Neuronal stem cell (in vitro differentiated cells): ENCODE results near the gene NAMPT.
A peak's percentile ranks its signal among the peaks of the same experiment; 100 is the strongest.
"Not testable (repeated sequence)": the region's sequence is repeated elsewhere in the genome, so short reads cannot be mapped to it uniquely, and the experiment has no call there.

Experiments
- DNase-seq: peaks from one replicate; pipeline ENCODE4 v3.0.0-alpha.2; 2013; ENCODE audit warnings: low spot score
- H2AFZ ChIP-seq: one replicate; pipeline ENCODE4 v1.6.1; 2013; ENCODE audit warnings: mild to moderate bottlenecking, low read length, inconsistent platforms
- H2AK5ac ChIP-seq: 2 replicates; pipeline ENCODE4 v1.6.1; 2013; ENCODE audit warnings: low read depth, mild to moderate bottlenecking, inconsistent platforms, low read length, moderate library complexity, mixed read lengths
- H2BK120ac ChIP-seq: 2 replicates; pipeline ENCODE4 v1.6.1; 2013; ENCODE audit warnings: low read depth, mild to moderate bottlenecking, inconsistent platforms, low read length, moderate library complexity, mixed read lengths
- H2BK12ac ChIP-seq: one replicate; pipeline ENCODE4 v1.6.1; 2013; ENCODE audit warnings: low read length, inconsistent platforms
- H2BK15ac ChIP-seq: 2 replicates; pipeline ENCODE4 v1.6.1; 2013; ENCODE audit warnings: mild to moderate bottlenecking, low read length, inconsistent platforms, mixed read lengths
- H2BK5ac ChIP-seq: one replicate; pipeline ENCODE4 v1.6.1; 2013; ENCODE audit warnings: inconsistent platforms, mild to moderate bottlenecking, low read length, moderate library complexity
- H3K14ac ChIP-seq: one replicate; pipeline ENCODE4 v1.6.1; 2013; ENCODE audit warnings: low read length, inconsistent platforms
- H3K18ac ChIP-seq: 2 replicates; pipeline ENCODE4 v1.6.1; 2013; ENCODE audit warnings: low read length, inconsistent platforms
- H3K23ac ChIP-seq: 2 replicates; pipeline ENCODE4 v1.6.1; 2013; ENCODE audit warnings: low read depth, mild to moderate bottlenecking, mixed read lengths, low read length, inconsistent platforms; ENCODE audit not compliant: poor library complexity
- H3K27ac ChIP-seq: replicated peaks from 3 replicates; pipeline ENCODE4 v1.5.1; 2013; ENCODE audit warnings: low read length, inconsistent platforms
- H3K27me3 ChIP-seq, 3 experiments: 2 replicates each; pipeline ENCODE4 v1.6.1; 2013; ENCODE audit warnings: low read length in 3 of 3, mild to moderate bottlenecking in 2 of 3, inconsistent platforms in 1 of 3, low read depth in 1 of 3, mixed read lengths in 1 of 3, moderate library complexity in 1 of 3; ENCODE audit not compliant: control insufficient read depth in 3 of 3, insufficient read depth in 3 of 3
- H3K36me3 ChIP-seq, 2 donors: replicated peaks in 1 of 2; 2 replicates each; pipeline ENCODE4 v1.6.1; 2013; ENCODE audit warnings: low read length in 2 of 2; ENCODE audit not compliant: control insufficient read depth in 2 of 2, insufficient read depth in 2 of 2
- H3K4ac ChIP-seq: 2 replicates; pipeline ENCODE4 v1.6.1; 2013; ENCODE audit warnings: inconsistent platforms, mild to moderate bottlenecking, low read length, moderate library complexity
- H3K4me1 ChIP-seq, 2 donors: 1 replicate in 1 of 2; 2 replicates in 1 of 2; pipeline ENCODE4 v1.6.1; 2013; ENCODE audit warnings: low read length in 2 of 2, low read depth in 1 of 2; ENCODE audit not compliant: control insufficient read depth in 2 of 2, insufficient read depth in 1 of 2
- H3K4me2 ChIP-seq: one replicate; pipeline ENCODE4 v1.6.1; 2013; ENCODE audit warnings: mild to moderate bottlenecking, low read length, inconsistent platforms; ENCODE audit not compliant: insufficient read depth, poor library complexity, severe bottlenecking
- H3K4me3 ChIP-seq, 2 donors: 2 replicates each; pipeline ENCODE4 v1.5.1; 2013; ENCODE audit warnings: low read length in 2 of 2, mild to moderate bottlenecking in 2 of 2, inconsistent platforms in 1 of 2, moderate library complexity in 1 of 2
- H3K79me1 ChIP-seq: one replicate; pipeline ENCODE4 v1.6.1; 2013; ENCODE audit warnings: low read depth, mild to moderate bottlenecking, inconsistent platforms, low read length, moderate library complexity
- H3K9ac ChIP-seq: one replicate; pipeline ENCODE4 v1.6.1; 2013; ENCODE audit warnings: mild to moderate bottlenecking, low read depth, low read length, inconsistent platforms; ENCODE audit not compliant: poor library complexity
- H3K9me3 ChIP-seq, 2 donors: replicated peaks in 1 of 2; 2 replicates each; pipeline versions ENCODE3 to v1.6.1; 2013; ENCODE audit warnings: low read length in 2 of 2, mild to moderate bottlenecking in 2 of 2, inconsistent platforms in 1 of 2, low read depth in 1 of 2, mixed read lengths in 1 of 2, moderate library complexity in 1 of 2; ENCODE audit not compliant: control insufficient read depth in 2 of 2, insufficient read depth in 1 of 2
- H4K8ac ChIP-seq: one replicate; pipeline ENCODE4 v1.6.1; 2013; ENCODE audit warnings: low read depth, mild to moderate bottlenecking, inconsistent platforms, low read length, moderate library complexity
- H4K91ac ChIP-seq: one replicate; pipeline ENCODE4 v1.6.1; 2013; ENCODE audit warnings: low read length, low read depth, mild to moderate bottlenecking, inconsistent platforms; ENCODE audit not compliant: poor library complexity
- WGBS, 2 donors: extraction: QIAGEN DNeasy Blood & Tissue Kit; methylation state at CpG; one replicate each; pipeline ENCODE4 v1.1.7; 2013; ENCODE audit warnings: missing lambda C conversion rate in 2 of 2, mixed read lengths in 1 of 2; ENCODE audit not compliant: insufficient read length in 2 of 2, insufficient replicate concordance in 1 of 2; ENCODE audit errors: extremely low coverage in 2 of 2; 5-methylcytosine and 5-hydroxymethylcytosine counted together

The NAMPT gene

GRCh38 chr7:106304568-106304967 is 19.8 kb upstream of the NAMPT start:
- no CpG with 5 or more reads among the region's 2 CpGs for WGBS, 2 donors
- DNase-seq, result no peak
- H2BK120ac ChIP-seq, result no peak overlapping the region
- H3K9me3 ChIP-seq, result no peaks in the 10 kb centered on the region
- no peaks in the 10 kb centered on the region for H3K79me1 ChIP-seq
- no peak overlapping the region for H2BK12ac ChIP-seq
- H2BK5ac ChIP-seq, result no peak overlapping the region
- no peak overlapping the region for H3K14ac ChIP-seq
- H3K4me3 ChIP-seq, result no peak overlapping the region
- H3K18ac ChIP-seq, result no peak overlapping the region
- H3K4ac ChIP-seq, result no peak overlapping the region
- peaks cover 0 to 5% (median 0%) of the 10 kb centered on the region in 3 experiments for H3K27me3 ChIP-seq
- H2BK15ac ChIP-seq, result no peak overlapping the region
- no peak overlapping the region for H4K91ac ChIP-seq
- H3K36me3 ChIP-seq, result no peaks in the 10 kb centered on the region
- no peak overlapping the region for H3K9ac ChIP-seq
- H3K23ac ChIP-seq, result no peak overlapping the region
- H3K4me1 ChIP-seq, result peaks cover 0 to 2% of the 10 kb centered on the region in 2 donors
- H4K8ac ChIP-seq, result no peak overlapping the region
- H3K4me2 ChIP-seq, result no peak overlapping the region
- no peak overlapping the region for H3K27ac ChIP-seq
- peak overlapping the region; percentile 45 for H2AFZ ChIP-seq
- H2AK5ac ChIP-seq, result no peak overlapping the region

GRCh38 chr7:106298631-106299030 is 13.8 kb upstream of the NAMPT start:
- H2BK5ac ChIP-seq, H2BK12ac ChIP-seq, H3K36me3 ChIP-seq, DNase-seq, H4K8ac ChIP-seq, H2BK120ac ChIP-seq, H3K27me3 ChIP-seq, H3K4ac ChIP-seq, H3K9me3 ChIP-seq, H3K4me1 ChIP-seq, H3K4me3 ChIP-seq, H3K9ac ChIP-seq, H3K18ac ChIP-seq, H2BK15ac ChIP-seq, H3K23ac ChIP-seq, H3K4me2 ChIP-seq, H3K14ac ChIP-seq, H2AK5ac ChIP-seq, H2AFZ ChIP-seq, H3K79me1 ChIP-seq, H3K27ac ChIP-seq, H4K91ac ChIP-seq: not testable (repeated sequence)
- WGBS, 2 donors, result no CpG with 5 or more reads among the region's 4 CpGs

GRCh38 chr7:106298155-106298554 is 13.4 kb upstream of the NAMPT start:
- not testable (repeated sequence) for H3K18ac ChIP-seq, H2BK12ac ChIP-seq, H4K8ac ChIP-seq, H3K4ac ChIP-seq, H2AFZ ChIP-seq, H4K91ac ChIP-seq, H3K9ac ChIP-seq, H2AK5ac ChIP-seq, H2BK5ac ChIP-seq, H3K4me3 ChIP-seq, H2BK120ac ChIP-seq, H2BK15ac ChIP-seq, H3K36me3 ChIP-seq, H3K4me2 ChIP-seq, H3K14ac ChIP-seq, H3K9me3 ChIP-seq, H3K79me1 ChIP-seq, H3K4me1 ChIP-seq, H3K27me3 ChIP-seq, H3K23ac ChIP-seq, DNase-seq, H3K27ac ChIP-seq
- WGBS, 2 donors, result no CpG with 5 or more reads among the region's 4 CpGs

GRCh38 chr7:106294334-106294733 is 9.6 kb upstream of the NAMPT start:
- Histone ChIP-seq H4K8ac (no peak overlapping the region), H2BK12ac (no peak overlapping the region), H3K4ac (no peak overlapping the region), H3K79me1 (no peaks in the 10 kb centered on the region), H3K4me3 (no peak overlapping the region), H2BK5ac (no peak overlapping the region), H3K4me1 (no peaks in the 10 kb centered on the region), H3K18ac (no peak overlapping the region), H2AFZ (no peak overlapping the region), H2BK15ac (no peak overlapping the region), H3K36me3 (no peaks in the 10 kb centered on the region), H3K14ac (no peak overlapping the region), H2AK5ac (no peak overlapping the region), H3K27ac (no peak overlapping the region), H3K9ac (no peak overlapping the region), H3K4me2 (no peak overlapping the region), H3K27me3 (peaks cover 0 to 20% (median 0%) of the 10 kb centered on the region in 3 experiments), H3K23ac (no peak overlapping the region), H4K91ac (no peak overlapping the region), H2BK120ac (no peak overlapping the region), H3K9me3 (peaks cover 0 to 7% of the 10 kb centered on the region in 2 donors)
- no CpG with 5 or more reads among the region's 2 CpGs for WGBS, 2 donors
- no peak for DNase-seq
